Lung (tissue), 12 donors: Measurements from ENCODE around the gene TP53I11. TPM values are rescaled to one million over a fixed set of nuclear protein-coding genes. Genes with fewer than 3 reads are reported as not detected.
A peak's percentile ranks its signal among the peaks of the same experiment; 100 is the strongest.

Source experiments
- ATAC-seq: fragments of 200-7000 bp; cut with Tn5 transposase; one replicate; pipeline ENCODE4 v1.9.1; 2020; ENCODE audit warnings: moderate number of reproducible peaks; ENCODE audit not compliant: insufficient read depth, low FRiP score
- DNase-seq, 3 donors: peaks; one replicate each; pipeline ENCODE4 v3.0.0-alpha.2; 2013 to 2017
- H3K27ac ChIP-seq, 2 donors: one replicate each; pipeline ENCODE4 v1.5.1; 2013; ENCODE audit warnings: mild to moderate bottlenecking in 2 of 2, moderate library complexity in 2 of 2, control low read depth in 1 of 2, inconsistent platforms in 1 of 2, low read depth in 1 of 2, low read length in 1 of 2
- H3K27me3 ChIP-seq, 3 donors: one replicate each; pipeline ENCODE4 v1.5.1; 2013; ENCODE audit warnings: low read length in 2 of 3; ENCODE audit not compliant: control insufficient read depth in 3 of 3, insufficient read depth in 3 of 3
- H3K36me3 ChIP-seq, 4 donors: one replicate each; pipeline ENCODE4 v1.5.1; 2013; ENCODE audit warnings: low read length in 4 of 4, mild to moderate bottlenecking in 1 of 4, moderate library complexity in 1 of 4; ENCODE audit not compliant: control insufficient read depth in 4 of 4, insufficient read depth in 4 of 4
- H3K4me1 ChIP-seq, 5 donors: one replicate each; pipeline ENCODE4 v1.5.1; 2013; ENCODE audit warnings: low read length in 5 of 5, mild to moderate bottlenecking in 2 of 5, moderate library complexity in 1 of 5; ENCODE audit not compliant: control insufficient read depth in 5 of 5, insufficient read depth in 5 of 5
- H3K4me3 ChIP-seq: one replicate; pipeline ENCODE4 v1.5.1; 2013; ENCODE audit warnings: mild to moderate bottlenecking, control low read depth, moderate library complexity
- H3K9ac ChIP-seq, 2 donors: one replicate each; pipeline ENCODE4 v1.5.1; 2013; ENCODE audit warnings: low read length in 2 of 2, control low read depth in 1 of 2; ENCODE audit not compliant: insufficient read depth in 1 of 2
- H3K9me3 ChIP-seq, 4 donors: one replicate each; pipeline ENCODE4 v1.5.1; 2013; ENCODE audit warnings: low read length in 3 of 4, mild to moderate bottlenecking in 1 of 4, moderate library complexity in 1 of 4; ENCODE audit not compliant: control insufficient read depth in 4 of 4, insufficient read depth in 3 of 4
- CTCF ChIP-seq: IDR thresholded peaks from 2 replicates; pipeline ENCODE4 v1.5.1; 2012; ENCODE audit warnings: mild to moderate bottlenecking; ENCODE audit errors: control extremely low read depth, extremely low read depth
- WGBS, 2 donors: extraction: QIAGEN DNeasy Blood & Tissue Kit; methylation state at CpG; one replicate each; pipeline ENCODE4 v1.1.7; 2013; 5-methylcytosine and 5-hydroxymethylcytosine counted together
- polyA plus RNA-seq, 2 donors: library from polyadenylated mRNA; stranded (reverse); fragments of 200-250 nt; gene quantifications; one replicate each; pipeline ENCODE4 v1.2.1, GENCODE V29; 2013
- total RNA-seq, 2 donors: library from RNA; depleted of rRNA in 1 of 2; stranded (reverse); fragments of >200 nt in 1 of 2; gene quantifications; one replicate each; pipeline ENCODE4 v1.2.1, GENCODE V29; 2014 to 2021
- donor health status: control.
- donor health status: control.
- donor health status: Bipolar disorder and iron deficiency.
- donor health status: healthy.
- donor health status: DM: yes; HTN: yes; CAD: no.

TP53I11 gene
- total and polyA plus RNA-seq, 4 donors = 51.2 to 134 (median 71.9) TPM

GRCh38 chr11:44944181-44944852, 6.4 kb downstream of the TP53I11 start:
- no peaks in the 10 kb centered on the region for H3K9me3 ChIP-seq
- H3K4me1 ChIP-seq = peaks cover 0 to 33% (median 6%) of the 10 kb centered on the region in 5 donors
- H3K36me3 ChIP-seq = peaks cover 0 to 14% (median 0%) of the 10 kb centered on the region in 4 donors
- DNase-seq (no peak), ATAC-seq (no peak)
- no peak for TF ChIP-seq CTCF
- H3K9ac ChIP-seq = no peak overlapping the region
- H3K27ac ChIP-seq = no peak overlapping the region
- H3K27me3 ChIP-seq = no peaks in the 10 kb centered on the region
- 82 to 83% methylated on average over 7 of the region's 7 CpGs for WGBS, 2 donors
- H3K4me3 ChIP-seq = no peak overlapping the region

- ATAC-seq (no peak), DNase-seq (no peak)
- no peaks in the 10 kb centered on the region for H3K9me3 ChIP-seq
- H3K4me1 ChIP-seq = peaks cover 0 to 33% (median 7%) of the 10 kb centered on the region in 5 donors
- no peaks in the 10 kb centered on the region for H3K27me3 ChIP-seq
- H3K4me3 ChIP-seq = no peak overlapping the region
- no peak for TF ChIP-seq CTCF
- H3K36me3 ChIP-seq = peaks cover 0 to 14% (median 0%) of the 10 kb centered on the region in 4 donors
- peak overlapping the region in 1 of 2 donors; percentile 18 for H3K27ac ChIP-seq
- WGBS, 2 donors = 77 to 83% methylated on average over 7 of the region's 7 CpGs
- no peak overlapping the region for H3K9ac ChIP-seq
These were observed 7.0 kb downstream of the TP53I11 start for GRCh38 chr11:44943696-44944095.

GRCh38 chr11:44943118-44943517, 7.6 kb downstream of the TP53I11 start:
- H3K36me3 ChIP-seq = peaks cover 0 to 14% (median 0%) of the 10 kb centered on the region in 4 donors
- 24 to 37% methylated on average over 6 to 7 of the region's 7 CpGs for WGBS, 2 donors
- no peaks in the 10 kb centered on the region for H3K9me3 ChIP-seq
- no peak for DNase-seq
- no peaks in the 10 kb centered on the region for H3K27me3 ChIP-seq
- peak overlapping the region in 1 of 2 donors; percentile 26 for H3K27ac ChIP-seq
- peak; percentile 67 for ATAC-seq
- H3K4me1 ChIP-seq = peaks cover 0 to 33% (median 7%) of the 10 kb centered on the region in 5 donors
- TF ChIP-seq CTCF = no peak
- no peak overlapping the region for H3K9ac ChIP-seq
- H3K4me3 ChIP-seq = no peak overlapping the region
